NOMO-1 (cell line): ENCODE results near the gene CACNA1C.
A peak's percentile ranks its signal among the peaks of the same experiment; 100 is the strongest.

ENCODE experiments used
- DNase-seq, 2 experiments: peaks; one replicate each; lab custom pipeline; 2025; ENCODE audit not compliant: unreplicated experiment in 2 of 2; lab: John Stamatoyannopoulos, UW

The CACNA1C gene

GRCh38 chr12:2333491-2334195, 280.9 kb downstream of the CACNA1C start:
- DNase-seq = peak in 1 of 2 experiments; percentile 11

- DNase-seq = no peak
Measured at GRCh38 chr12:2334271-2334670, 281.5 kb downstream of the CACNA1C start.

- no peak for DNase-seq
Measured at GRCh38 chr12:2334689-2335088, 281.9 kb downstream of the CACNA1C start.

- DNase-seq = peak; percentile 41 to 66
Measured at GRCh38 chr12:2335109-2335508, 282.3 kb downstream of the CACNA1C start.

- no peak for DNase-seq
Measured at GRCh38 chr12:2335513-2335912, 282.7 kb downstream of the CACNA1C start.

- no peak for DNase-seq
Measured at GRCh38 chr12:2335916-2336315, 283.1 kb downstream of the CACNA1C start.

GRCh38 chr12:2336409-2336829, 283.6 kb downstream of the CACNA1C start:
- DNase-seq = peak; percentile 89 to 92

- no peak for DNase-seq
Measured at GRCh38 chr12:2337031-2338010, 284.5 kb downstream of the CACNA1C start.

GRCh38 chr12:2338381-2338780, 285.6 kb downstream of the CACNA1C start:
- DNase-seq = no peak

GRCh38 chr12:2338991-2339431, 286.2 kb downstream of the CACNA1C start:
- peak in 1 of 2 experiments; percentile 48 for DNase-seq

GRCh38 chr12:2341051-2341751, 288.4 kb downstream of the CACNA1C start:
- no peak for DNase-seq

- DNase-seq = peak; percentile 92 to 96
Measured at GRCh38 chr12:2341871-2342270, 289.1 kb downstream of the CACNA1C start.

- DNase-seq = peak; percentile 37 to 72
Measured at GRCh38 chr12:2343681-2344080, 290.9 kb downstream of the CACNA1C start.

GRCh38 chr12:2344476-2344875, 291.7 kb downstream of the CACNA1C start:
- no peak for DNase-seq

- DNase-seq = peak; percentile 15 to 24
Measured at GRCh38 chr12:2344885-2345284, 292.1 kb downstream of the CACNA1C start.

GRCh38 chr12:2345902-2346301, 293.1 kb downstream of the CACNA1C start:
- no peak for DNase-seq

- no peak for DNase-seq
Measured at GRCh38 chr12:2346416-2346815, 293.6 kb downstream of the CACNA1C start.

GRCh38 chr12:2347137-2347843, 294.5 kb downstream of the CACNA1C start:
- DNase-seq = no peak

- DNase-seq = no peak
Measured at GRCh38 chr12:2347844-2348481, 295.2 kb downstream of the CACNA1C start.

GRCh38 chr12:2348482-2348852, 295.7 kb downstream of the CACNA1C start:
- no peak for DNase-seq
